CD4-positive, alpha-beta T cell treated with Interleukin-1 beta for 1 hour (primary cell): ENCODE measurements around the gene IDH2.

Experiments used
- DNase-seq, 2 donors: peaks; one replicate each; pipeline ENCODE4 v3.0.0-alpha.2; 2020 to 2022

IDH2 gene

DNA sequence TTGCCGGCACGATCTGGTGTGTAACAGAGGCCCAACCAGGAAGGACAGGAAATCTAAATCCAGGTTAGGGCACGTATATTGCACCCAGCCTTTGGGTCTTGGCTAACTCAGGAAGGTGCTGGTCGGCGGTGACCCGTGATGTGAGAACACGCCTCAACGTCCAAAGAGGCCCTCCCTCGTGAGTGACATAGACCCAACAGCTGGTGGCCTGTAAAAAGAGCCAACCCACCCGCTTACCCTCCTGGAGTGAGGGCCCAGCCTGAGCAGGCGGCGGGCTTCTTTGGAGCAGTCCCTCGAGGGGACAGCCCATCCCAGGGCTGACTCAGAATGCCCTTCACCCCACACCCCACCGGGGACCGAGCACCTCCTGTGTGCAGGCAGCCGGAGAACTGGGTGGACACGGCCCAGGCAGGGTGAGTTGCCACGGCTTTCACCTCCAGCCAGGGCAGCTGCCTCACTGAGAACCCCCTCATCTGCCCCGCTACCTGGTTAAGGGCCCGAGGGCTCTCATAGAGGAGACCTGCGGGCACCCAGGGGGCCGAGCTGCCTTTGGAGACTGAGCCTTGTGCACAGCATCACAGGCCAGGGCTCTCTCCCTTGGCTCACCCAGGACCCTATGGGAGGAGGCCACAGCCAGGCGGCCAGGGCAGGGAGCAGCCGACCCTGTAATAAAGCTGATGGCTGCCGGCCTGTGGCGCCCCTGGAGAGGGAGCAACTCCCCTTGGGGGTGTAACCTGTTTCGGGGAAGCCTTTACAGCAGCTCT lies 59.3 kb downstream of the IDH2 start:
- no peak for DNase-seq

DNA sequence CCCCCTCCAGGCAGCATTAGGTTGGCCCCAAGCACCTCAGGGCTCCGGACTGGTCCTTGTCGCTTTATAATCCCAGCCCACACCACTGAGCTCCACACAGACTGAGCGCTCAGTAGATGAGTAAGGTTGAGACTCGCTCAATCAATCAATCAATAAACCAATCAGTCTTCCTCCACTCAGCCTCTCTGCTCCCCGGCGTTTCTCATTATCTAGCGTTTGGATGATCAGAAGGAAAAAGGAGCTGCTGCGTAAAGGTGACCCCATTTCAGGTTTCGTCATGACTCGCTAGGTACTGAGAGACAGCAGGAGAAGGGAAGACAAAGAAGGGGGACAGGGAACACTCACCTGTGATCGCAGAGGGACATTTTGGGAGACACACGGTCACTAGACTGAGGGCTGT lies 59.9 kb downstream of the IDH2 start:
- DNase-seq: no peak

- no peak for DNase-seq
Observed at GRCh38 chr15:90040618-90041017, 61.6 kb downstream of the IDH2 start.

DNA sequence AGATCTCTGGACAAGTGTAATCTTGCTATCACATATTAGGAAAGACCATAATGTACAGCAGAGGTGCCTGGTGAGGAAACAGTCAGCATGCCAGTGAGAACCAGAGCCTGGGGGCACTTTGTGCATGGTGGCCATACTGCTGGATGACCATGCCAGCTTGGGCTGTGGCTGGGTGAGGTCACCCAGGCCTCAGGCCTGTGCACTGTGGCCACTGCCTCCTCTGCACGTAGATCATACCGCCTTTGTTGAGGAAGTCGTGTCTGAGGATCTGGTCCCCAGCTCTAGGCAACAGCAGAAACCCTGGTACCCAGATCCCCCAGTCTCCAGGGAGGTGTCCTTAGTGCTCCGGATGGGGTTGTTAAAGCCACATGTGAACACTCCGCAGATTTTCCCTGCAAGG lies 62.3 kb downstream of the IDH2 start:
- DNase-seq: no peak

DNA sequence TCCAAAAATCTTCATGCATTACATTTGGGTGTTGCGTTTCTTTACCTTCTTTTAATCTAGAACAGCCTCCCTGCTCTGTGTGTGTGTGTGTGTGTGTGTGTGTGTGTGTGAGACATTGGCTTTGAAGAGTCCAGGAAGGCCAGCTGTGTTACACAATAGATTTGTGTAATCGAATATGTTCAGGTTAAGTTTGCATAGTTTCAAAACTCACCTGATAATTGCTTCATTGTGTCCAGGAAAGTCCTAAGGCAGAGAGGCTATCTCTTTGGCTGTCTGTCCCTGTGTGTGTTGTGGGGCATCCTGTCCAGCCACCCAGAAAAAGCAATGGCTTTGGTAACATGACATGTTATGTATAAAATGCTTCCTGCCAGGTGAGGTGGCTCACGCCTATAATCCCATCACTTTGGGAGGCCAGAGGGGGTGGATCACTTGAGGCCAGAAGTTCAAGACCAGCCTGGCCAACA lies 63.6 kb downstream of the IDH2 start:
- DNase-seq: no peak

GRCh38 chr15:90037961-90038631 lies 64.2 kb downstream of the IDH2 start:
- DNase-seq: peak; percentile 37 to 54

GRCh38 chr15:90037511-90037860 lies 64.8 kb downstream of the IDH2 start:
- DNase-seq: no peak

GRCh38 chr15:90036806-90037510 lies 65.3 kb downstream of the IDH2 start:
- DNase-seq: no peak

DNA sequence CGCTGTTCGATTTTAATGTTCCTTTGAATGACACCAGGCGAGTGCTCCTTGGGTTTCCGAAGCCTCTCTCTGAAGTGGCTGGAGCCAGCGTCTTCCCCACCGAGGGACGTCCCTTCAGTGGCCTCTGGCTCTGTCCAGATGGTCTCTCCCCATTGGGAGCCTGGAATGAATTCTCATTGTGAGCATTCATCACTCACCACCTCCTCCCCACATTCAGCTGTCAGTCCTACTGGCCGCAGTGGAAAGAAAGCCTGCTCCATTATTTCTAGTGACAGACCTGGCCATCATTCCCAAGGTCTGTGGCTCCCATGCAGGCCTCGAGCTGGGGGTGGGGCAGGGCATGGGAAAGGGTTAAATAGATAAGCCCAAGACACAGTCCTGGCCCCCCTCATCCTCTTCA lies 65.9 kb downstream of the IDH2 start:
- DNase-seq: no peak

- DNase-seq: peak in 1 of 2 donors; percentile 40
Observed at GRCh38 chr15:90035840-90036230, 66.4 kb downstream of the IDH2 start.

DNA sequence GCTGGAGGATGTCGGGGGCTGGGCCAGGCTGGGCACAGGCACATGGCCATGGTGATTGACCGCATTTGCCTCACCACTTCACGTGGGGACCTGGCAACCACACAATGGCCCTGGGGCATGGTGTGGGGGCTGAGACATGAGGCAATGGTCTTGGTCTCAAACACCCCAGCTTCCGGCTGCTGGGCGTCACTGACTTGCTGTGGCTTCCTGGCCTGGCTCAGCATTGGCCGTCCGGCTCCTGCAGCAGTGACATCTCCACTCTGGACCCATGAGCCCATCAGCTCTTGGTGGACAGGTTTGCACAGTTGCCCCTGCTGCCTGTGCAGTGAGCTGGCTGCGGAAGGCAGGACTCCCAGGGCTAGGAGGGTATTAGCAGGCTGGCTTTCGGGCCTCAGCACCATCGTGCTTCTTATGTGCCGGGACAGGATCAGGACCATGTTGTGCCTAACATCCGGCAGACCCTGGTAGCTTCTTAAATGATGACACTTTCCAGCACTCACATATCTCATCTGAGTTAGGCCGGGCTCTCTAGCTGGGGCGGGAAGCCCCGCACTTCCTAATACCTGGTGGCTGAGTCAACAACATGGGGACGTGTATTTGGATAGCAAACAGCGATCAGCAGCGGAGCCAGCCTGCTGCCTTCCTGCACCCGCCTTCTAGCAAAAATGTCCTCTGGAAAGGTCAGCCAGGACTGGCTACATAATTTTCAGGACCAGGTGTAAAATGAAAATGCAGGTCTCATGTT lies 67.0 kb downstream of the IDH2 start:
- peak in 1 of 2 donors; percentile 71 for DNase-seq

- DNase-seq: no peak
Observed at GRCh38 chr15:90033448-90033847, 68.8 kb downstream of the IDH2 start.
